GM12873 (cell line): ENCODE data around the gene LGALS3BP.

Experiments
- CTCF ChIP-seq: IDR thresholded peaks from 2 replicates; pipeline ENCODE4 v1.5.1; 2012; ENCODE audit warnings: low read depth, mild to moderate bottlenecking, moderate library complexity, low read length, control low read depth; ENCODE audit not compliant: insufficient read depth; ENCODE audit errors: missing control alignments

Gene LGALS3BP

GRCh38 chr17:78977997-78978973, 1.4 kb downstream of the LGALS3BP start:
- TF ChIP-seq CTCF: no peak

GRCh38 chr17:78977681-78977943, 2.1 kb downstream of the LGALS3BP start:
- no peak for TF ChIP-seq CTCF

GRCh38 chr17:78976907-78977680, 2.6 kb downstream of the LGALS3BP start:
- no peak for TF ChIP-seq CTCF

GRCh38 chr17:78974635-78975591, 4.8 kb downstream of the LGALS3BP start:
- TF ChIP-seq CTCF: no peak

GRCh38 chr17:78973792-78974520, 5.8 kb downstream of the LGALS3BP start:
- TF ChIP-seq CTCF: no peak

- TF ChIP-seq CTCF: no peak
Measured at GRCh38 chr17:78973196-78973595, 6.5 kb downstream of the LGALS3BP start.
